GM12801 (cell line): Measurements from ENCODE around the gene ZMIZ2.

Experiments used
- TF ChIP-seq, protein P1 (sequence below): IDR thresholded peaks from one replicate; pipeline ENCODE4 v1.5.1; 2011; ENCODE audit warnings: control low read depth; ENCODE audit not compliant: insufficient read length; ENCODE audit errors: extremely low read depth

ZMIZ2 gene

DNA sequence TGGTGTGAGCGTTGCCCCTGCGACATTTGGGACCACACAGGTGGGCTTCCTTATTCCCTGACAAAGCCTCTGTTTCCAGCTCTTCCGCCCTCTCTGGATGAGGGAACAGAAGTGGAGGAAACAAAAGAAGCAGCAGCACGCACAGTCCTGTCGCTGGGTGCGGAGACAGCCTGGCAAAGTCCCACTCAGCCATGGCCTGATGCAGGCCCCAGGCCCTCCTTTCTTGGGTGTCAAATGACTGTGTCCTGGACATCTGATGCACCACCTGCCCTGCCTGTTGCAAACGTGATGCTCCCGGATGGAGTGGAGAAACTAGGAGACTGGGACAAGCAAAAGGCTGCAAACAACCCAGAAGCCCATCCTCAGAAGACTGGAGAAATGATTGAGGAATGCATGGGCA is 20.7 kb downstream of the ZMIZ2 start:
- TF ChIP-seq, protein P1, sequence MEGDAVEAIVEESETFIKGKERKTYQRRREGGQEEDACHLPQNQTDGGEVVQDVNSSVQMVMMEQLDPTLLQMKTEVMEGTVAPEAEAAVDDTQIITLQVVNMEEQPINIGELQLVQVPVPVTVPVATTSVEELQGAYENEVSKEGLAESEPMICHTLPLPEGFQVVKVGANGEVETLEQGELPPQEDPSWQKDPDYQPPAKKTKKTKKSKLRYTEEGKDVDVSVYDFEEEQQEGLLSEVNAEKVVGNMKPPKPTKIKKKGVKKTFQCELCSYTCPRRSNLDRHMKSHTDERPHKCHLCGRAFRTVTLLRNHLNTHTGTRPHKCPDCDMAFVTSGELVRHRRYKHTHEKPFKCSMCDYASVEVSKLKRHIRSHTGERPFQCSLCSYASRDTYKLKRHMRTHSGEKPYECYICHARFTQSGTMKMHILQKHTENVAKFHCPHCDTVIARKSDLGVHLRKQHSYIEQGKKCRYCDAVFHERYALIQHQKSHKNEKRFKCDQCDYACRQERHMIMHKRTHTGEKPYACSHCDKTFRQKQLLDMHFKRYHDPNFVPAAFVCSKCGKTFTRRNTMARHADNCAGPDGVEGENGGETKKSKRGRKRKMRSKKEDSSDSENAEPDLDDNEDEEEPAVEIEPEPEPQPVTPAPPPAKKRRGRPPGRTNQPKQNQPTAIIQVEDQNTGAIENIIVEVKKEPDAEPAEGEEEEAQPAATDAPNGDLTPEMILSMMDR, result no peak

DNA sequence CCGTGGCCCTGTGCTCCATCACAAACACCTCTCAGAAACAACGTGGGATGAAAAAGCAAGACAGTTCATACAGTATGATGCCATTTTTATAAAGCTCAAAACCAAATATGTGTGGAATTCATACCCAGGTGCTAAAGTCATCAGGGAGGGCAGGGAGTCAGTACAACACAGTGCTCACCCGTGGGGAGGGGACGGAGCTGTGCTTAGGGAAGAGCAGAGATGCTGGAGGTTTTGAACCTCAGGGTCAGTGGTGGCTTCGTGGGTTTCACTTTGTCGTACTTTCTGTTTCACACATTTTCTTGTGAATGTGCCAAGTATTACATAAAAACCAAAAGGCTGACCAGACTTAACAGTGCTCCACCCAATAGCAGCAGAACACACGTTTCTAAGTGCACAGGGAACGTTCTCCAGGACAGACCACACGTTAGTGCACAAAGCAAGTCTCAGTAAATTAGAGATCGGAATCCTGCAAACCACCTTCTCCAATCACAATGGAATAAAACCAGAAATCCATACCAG is 21.2 kb downstream of the ZMIZ2 start:
- TF ChIP-seq, protein P1, result no peak

DNA sequence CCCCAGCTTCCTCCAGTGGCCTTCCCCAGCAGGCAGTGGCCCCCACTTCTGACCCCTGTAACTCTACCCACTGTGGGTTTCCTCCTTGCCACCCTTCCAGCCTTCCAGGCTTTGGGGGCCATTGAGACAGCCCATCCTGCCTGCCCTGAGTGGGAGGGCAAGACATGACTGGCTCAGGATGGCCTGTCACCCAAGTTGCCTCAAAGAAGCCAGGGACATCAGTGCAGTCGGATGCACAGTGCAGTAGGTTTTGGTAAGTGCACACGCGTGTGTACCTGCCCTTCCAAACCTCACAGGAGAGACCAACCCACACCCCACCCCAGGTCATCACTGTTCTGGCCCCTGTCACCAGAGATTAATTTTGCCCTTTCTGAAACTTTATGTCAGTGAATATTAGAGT is 22.7 kb downstream of the ZMIZ2 start:
- TF ChIP-seq, protein P1, result no peak

DNA sequence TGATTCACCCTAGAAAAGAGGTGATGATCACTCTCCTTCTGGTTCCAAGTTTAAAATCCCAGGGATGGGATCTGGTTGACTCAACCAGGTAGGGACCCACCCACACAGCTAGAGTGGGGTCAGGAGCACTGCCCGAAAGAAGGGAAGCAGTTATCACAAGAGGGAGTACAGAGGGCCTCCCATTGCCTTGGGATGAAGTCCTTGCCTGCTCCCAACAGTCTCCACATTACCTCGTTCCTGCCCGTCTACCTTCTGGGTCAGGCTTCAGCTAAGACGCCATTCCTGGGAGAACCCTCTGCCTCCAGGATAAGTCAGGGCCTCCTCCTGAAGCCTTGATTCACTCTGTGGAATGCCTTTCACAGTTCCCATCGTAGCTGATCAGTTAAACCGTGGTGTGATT is 23.8 kb downstream of the ZMIZ2 start:
- TF ChIP-seq, protein P1, result no peak

DNA sequence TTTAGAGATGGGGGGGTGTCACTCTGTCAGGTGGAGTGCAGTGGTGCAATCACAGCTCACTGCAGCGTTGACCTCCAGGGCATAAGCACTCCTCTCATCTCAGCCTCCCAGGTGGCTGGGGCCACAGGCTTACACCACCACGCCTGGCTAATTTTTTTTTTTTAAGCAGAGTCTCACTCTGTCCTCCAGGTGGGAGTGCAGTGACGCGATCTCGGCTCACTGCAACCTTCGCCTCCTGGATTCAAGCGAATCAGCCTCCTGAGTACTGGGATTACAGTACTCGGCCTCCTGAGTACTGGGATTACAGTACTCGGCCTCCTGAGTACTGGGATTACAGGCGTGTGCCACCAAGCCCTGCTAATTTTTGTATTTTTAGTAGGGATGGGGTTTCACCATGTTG is 24.2 kb downstream of the ZMIZ2 start:
- TF ChIP-seq, protein P1, result no peak

DNA sequence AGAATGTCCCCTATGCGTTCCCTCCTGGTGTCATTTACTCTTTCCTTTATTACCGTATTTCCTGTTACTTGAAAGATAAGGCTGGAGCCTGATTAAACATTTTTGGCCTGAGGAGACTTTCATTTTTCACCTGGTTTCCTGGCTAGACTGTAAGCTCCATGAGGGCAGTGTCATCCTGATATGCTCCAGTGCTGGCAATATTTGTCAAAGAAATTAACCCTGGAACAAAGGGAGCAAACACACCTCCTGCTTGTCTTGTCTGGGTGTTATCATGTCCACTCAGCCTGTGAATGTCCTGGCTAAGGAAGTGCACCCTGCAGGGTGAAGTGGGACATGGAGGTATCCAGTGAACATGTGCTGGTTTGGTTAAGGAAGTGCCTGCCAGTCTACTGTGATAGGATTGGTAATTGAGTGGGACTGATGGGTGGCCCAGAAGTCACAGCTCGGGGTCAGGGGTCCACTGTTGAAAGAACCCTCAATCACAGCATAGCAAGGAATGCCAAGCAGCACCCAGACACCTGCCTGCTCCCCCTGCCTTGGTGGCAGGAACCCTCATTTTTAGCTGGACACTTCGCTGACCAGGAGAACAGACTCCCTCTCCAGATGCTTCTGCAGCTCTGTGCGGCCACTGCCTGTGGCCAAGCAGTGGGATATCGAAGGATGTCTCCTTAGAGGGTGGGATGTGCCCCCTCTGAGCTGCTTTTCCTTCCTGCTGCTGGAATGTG is 26.9 kb downstream of the ZMIZ2 start:
- TF ChIP-seq, protein P1, result no peak

DNA sequence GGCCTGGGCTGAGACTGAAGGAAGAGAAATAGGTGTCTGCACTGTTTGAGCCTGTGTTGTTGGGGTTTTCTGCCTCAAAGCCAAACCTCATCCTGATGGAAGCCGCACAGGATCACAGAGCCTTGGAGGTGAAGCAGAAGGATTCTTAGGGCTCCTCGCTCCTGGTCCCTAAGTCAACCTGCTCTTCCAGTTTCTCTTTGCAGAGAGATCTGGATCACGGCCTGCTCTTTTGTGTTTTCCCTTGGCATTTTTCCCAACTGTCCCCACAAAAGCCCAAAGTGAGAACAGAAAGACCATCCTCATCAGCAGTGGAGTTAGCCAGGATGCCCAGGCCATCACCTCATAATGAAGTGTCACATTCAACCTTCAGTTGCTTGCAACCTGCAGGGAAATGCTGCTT is 27.6 kb downstream of the ZMIZ2 start:
- TF ChIP-seq, protein P1, result no peak
